HUDEP-2 (cell line): ENCODE data around the gene VRK3.
"Not testable (repeated sequence)": the region's sequence is repeated elsewhere in the genome, so short reads cannot be mapped to it uniquely, and the experiment has no call there.

Source experiments
- DNase-seq, 76 experiments: peaks; one replicate each; lab custom pipeline; 2025; ENCODE audit not compliant: unreplicated experiment in 76 of 76; lab: John Stamatoyannopoulos, UW

VRK3 gene

GRCh38 chr19:49958596-49958995 is 66.6 kb downstream of the VRK3 start:
- not testable (repeated sequence) for DNase-seq

GRCh38 chr19:49958144-49958543 is 67.0 kb downstream of the VRK3 start:
- DNase-seq: not testable (repeated sequence)

GRCh38 chr19:49957262-49957915 is 67.8 kb downstream of the VRK3 start:
- DNase-seq: no peak

- DNase-seq: no peak
These were observed 69.1 kb downstream of the VRK3 start for GRCh38 chr19:49956115-49956495.

GRCh38 chr19:49954933-49955332 is 70.2 kb downstream of the VRK3 start:
- DNase-seq: no peak

GRCh38 chr19:49954092-49954829 is 70.9 kb downstream of the VRK3 start:
- DNase-seq: no peak

- no peak for DNase-seq
These were observed 71.8 kb downstream of the VRK3 start for GRCh38 chr19:49953416-49953815.

GRCh38 chr19:49952906-49953305 is 72.3 kb downstream of the VRK3 start:
- no peak for DNase-seq

GRCh38 chr19:49952479-49952836 is 72.7 kb downstream of the VRK3 start:
- no peak for DNase-seq

GRCh38 chr19:49951806-49952478 is 73.2 kb downstream of the VRK3 start:
- no peak for DNase-seq

GRCh38 chr19:49950956-49951526 is 74.1 kb downstream of the VRK3 start:
- no peak for DNase-seq

GRCh38 chr19:49950590-49950948 is 74.6 kb downstream of the VRK3 start:
- DNase-seq: no peak

- DNase-seq: no peak
These were observed 75.2 kb downstream of the VRK3 start for GRCh38 chr19:49949742-49950589.

- DNase-seq: no peak
These were observed 78.8 kb downstream of the VRK3 start for GRCh38 chr19:49946415-49946814.

- not testable (repeated sequence) for DNase-seq
These were observed 80.6 kb downstream of the VRK3 start for GRCh38 chr19:49944567-49944966.

- no peak for DNase-seq
These were observed 84.7 kb downstream of the VRK3 start for GRCh38 chr19:49940482-49940791.

GRCh38 chr19:49939721-49940481 is 85.3 kb downstream of the VRK3 start:
- peak in 6 of 76 experiments; percentile 8 to 24 (median 18) for DNase-seq

- no peak for DNase-seq
These were observed 86.5 kb downstream of the VRK3 start for GRCh38 chr19:49938662-49939061.

- DNase-seq: peak in 67 of 76 experiments; percentile 14 to 90 (median 63)
These were observed 87.3 kb downstream of the VRK3 start for GRCh38 chr19:49937750-49938381.

GRCh38 chr19:49936549-49936948 is 88.6 kb downstream of the VRK3 start:
- DNase-seq: no peak
